ENCODE data around the gene TP53I11.
A peak's percentile ranks its signal among the peaks of the same experiment; 100 is the strongest.

The TP53I11 gene

GRCh38 chr11:44934110-44934509, 16.6 kb downstream of the TP53I11 start:
- H3K27ac ChIP-seq, result no peak overlapping the region
- DNase-seq (ENCODE audit: low spot score), result no peak
- no peak for TF ChIP-seq CTCF (IDR thresholded peaks at IDR 0.05)
- no peak overlapping the region for H3K4me3 ChIP-seq

- H3K27ac ChIP-seq, result no peak overlapping the region
- no peak for DNase-seq (ENCODE audit: low spot score)
- no peak for TF ChIP-seq CTCF (IDR thresholded peaks at IDR 0.05)
Measured at GRCh38 chr11:44931466-44931865, 19.2 kb downstream of the TP53I11 start.

GRCh38 chr11:44930588-44931302, 19.9 kb downstream of the TP53I11 start:
- no peak for DNase-seq (ENCODE audit: low spot score)

More at GRCh38 chr11:44931466-44931865, 19.2 kb downstream of the TP53I11 start:
- H3K4me3 ChIP-seq, result no peak overlapping the region

GRCh38 chr11:44928816-44929215, 21.9 kb downstream of the TP53I11 start:
- H3K27ac ChIP-seq, result no peak overlapping the region
- TF ChIP-seq CTCF (IDR thresholded peaks at IDR 0.05), result no peak
- H3K4me3 ChIP-seq, result no peak overlapping the region
- no peak for DNase-seq (ENCODE audit: low spot score)

More at GRCh38 chr11:44930588-44931302, 19.9 kb downstream of the TP53I11 start:
- TF ChIP-seq CTCF (IDR thresholded peaks at IDR 0.05), result no peak
- Histone ChIP-seq H3K27ac (no peak overlapping the region), H3K4me3 (no peak overlapping the region)

GRCh38 chr11:44928144-44928543, 22.5 kb downstream of the TP53I11 start:
- H3K4me3 ChIP-seq, result no peak overlapping the region
- no peak for DNase-seq (ENCODE audit: low spot score)
- H3K27ac ChIP-seq, result no peak overlapping the region
- no peak for TF ChIP-seq CTCF (IDR thresholded peaks at IDR 0.05)

DNA sequence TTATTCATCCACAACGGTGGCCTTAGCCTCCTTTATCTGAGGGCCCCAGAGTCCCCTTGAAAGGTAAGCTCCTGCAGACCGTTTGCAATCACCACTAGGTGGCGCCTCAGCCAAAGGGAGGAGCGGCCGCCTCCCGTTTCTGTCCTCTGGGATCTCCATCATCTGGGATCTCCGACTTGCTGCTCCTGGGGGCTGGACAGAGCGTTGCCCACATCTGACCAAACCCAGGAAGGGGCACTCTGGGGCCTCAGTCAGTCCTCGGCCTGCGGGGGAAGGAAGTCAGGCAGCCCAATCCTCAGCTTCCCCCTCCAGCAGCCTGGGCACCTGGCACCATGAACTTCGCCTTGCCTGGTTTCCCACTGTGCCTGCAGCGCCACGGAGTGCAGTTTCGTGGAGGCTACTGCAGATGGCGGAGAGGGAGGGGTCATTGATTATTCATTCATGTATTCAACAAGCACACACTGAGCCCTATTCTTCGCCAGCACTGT, 23.5 kb downstream of the TP53I11 start:
- DNase-seq (ENCODE audit: low spot score), result no peak
- peak; percentile 89 for TF ChIP-seq CTCF (IDR thresholded peaks at IDR 0.05)
- Histone ChIP-seq H3K4me3 (no peak overlapping the region), H3K27ac (no peak overlapping the region)

DNA sequence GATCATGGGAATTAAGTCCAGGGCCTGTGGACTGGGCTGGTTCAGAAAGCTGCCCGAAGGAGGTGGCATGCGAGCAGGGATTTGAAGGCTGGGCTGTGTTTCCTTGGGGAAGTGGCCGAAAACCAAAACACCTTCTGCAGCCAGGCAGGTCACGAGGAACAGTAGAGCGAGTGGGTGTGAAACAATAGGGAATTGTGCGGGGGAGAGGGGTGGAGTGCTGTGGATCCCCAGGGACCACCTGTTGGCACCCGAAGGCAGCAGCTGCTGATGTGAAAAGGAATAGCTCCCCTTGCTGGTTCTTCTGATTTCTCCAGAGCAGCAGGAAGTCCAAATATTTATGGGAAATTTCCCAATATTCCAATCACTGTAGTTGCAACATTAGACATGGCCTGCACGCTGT, 24.6 kb downstream of the TP53I11 start:
- no peak for TF ChIP-seq CTCF (IDR thresholded peaks at IDR 0.05)

More for the DNA sequence above, 24.6 kb downstream of the TP53I11 start:
- DNase-seq (ENCODE audit: low spot score), result no peak
- H3K27ac ChIP-seq, result no peak overlapping the region
- H3K4me3 ChIP-seq, result no peak overlapping the region
